Large intestine (tissue), 3 donors: ENCODE results near the gene THY1. TPM values are rescaled to one million over a fixed set of nuclear protein-coding genes. Genes with fewer than 3 reads are reported as not detected.
"Not testable (repeated sequence)": the region's sequence is repeated elsewhere in the genome, so short reads cannot be mapped to it uniquely, and the experiment has no call there.

Experiments
- DNase-seq, 2 donors: peaks; one replicate each; pipeline versions ENCODE4 v3.0.0 to v3.0.0-alpha.2; 2013
- H3K27ac ChIP-seq: one replicate; pipeline ENCODE4 v1.5.1; 2013; ENCODE audit warnings: low read length
- H3K27me3 ChIP-seq: 2 replicates; pipeline ENCODE4 v1.6.1; 2013; ENCODE audit warnings: low read length; ENCODE audit not compliant: control insufficient read depth, insufficient read depth
- H3K36me3 ChIP-seq: 2 replicates; pipeline ENCODE4 v1.6.1; 2013; ENCODE audit warnings: low read length; ENCODE audit not compliant: control insufficient read depth, insufficient read depth
- H3K4me1 ChIP-seq: one replicate; pipeline ENCODE4 v1.6.1; 2013; ENCODE audit warnings: low read length; ENCODE audit not compliant: control insufficient read depth, insufficient read depth
- H3K4me3 ChIP-seq: one replicate; pipeline ENCODE4 v1.5.1; 2013; ENCODE audit warnings: low read length
- H3K9me3 ChIP-seq: one replicate; pipeline ENCODE4 v1.6.1; 2013; ENCODE audit warnings: mild to moderate bottlenecking, low read depth, low read length, moderate library complexity; ENCODE audit not compliant: control insufficient read depth
- WGBS: methylation state at CpG from one replicate; pipeline ENCODE4 v1.1.5; 2013; ENCODE audit warnings: low lambda C conversion rate; ENCODE audit not compliant: insufficient coverage; 5-methylcytosine and 5-hydroxymethylcytosine counted together
- polyA plus RNA-seq: library from polyadenylated mRNA; unstranded; fragments of 120-200 nt; gene quantifications from one replicate; pipeline ENCODE4 v1.2.1, GENCODE V29; 2013

Gene THY1
- polyA plus RNA-seq, 1 donor, result 44.4 TPM

DNA sequence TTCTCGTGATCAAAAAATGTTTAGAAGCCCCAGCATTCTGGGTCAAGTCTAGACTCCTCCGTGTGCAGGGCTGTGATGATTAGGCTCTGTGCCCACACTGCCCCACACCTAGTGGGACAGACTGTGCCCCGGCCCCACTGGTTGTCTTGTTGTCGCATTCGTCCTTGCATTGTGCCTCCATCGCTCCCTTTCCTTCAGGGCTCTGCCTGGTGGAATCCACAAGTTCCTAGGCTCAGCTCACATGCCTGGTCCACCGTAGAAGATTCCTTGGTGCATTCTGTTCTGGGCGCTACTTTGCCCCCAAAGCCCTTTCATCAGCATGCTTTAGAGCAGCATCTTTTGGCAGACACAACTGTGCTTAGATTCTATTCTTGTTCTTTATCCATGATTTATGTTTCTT, 23.5 kb upstream of the THY1 start:
- Histone ChIP-seq H3K27me3 (no peaks in the 10 kb centered on the region), H3K4me1 (no peaks in the 10 kb centered on the region), H3K27ac (no peak overlapping the region), H3K9me3 (no peaks in the 10 kb centered on the region), H3K4me3 (no peak overlapping the region), H3K36me3 (no peaks in the 10 kb centered on the region)
- no peak for DNase-seq
- 100% methylated on average over 1 of the region's 8 CpGs for WGBS

DNA sequence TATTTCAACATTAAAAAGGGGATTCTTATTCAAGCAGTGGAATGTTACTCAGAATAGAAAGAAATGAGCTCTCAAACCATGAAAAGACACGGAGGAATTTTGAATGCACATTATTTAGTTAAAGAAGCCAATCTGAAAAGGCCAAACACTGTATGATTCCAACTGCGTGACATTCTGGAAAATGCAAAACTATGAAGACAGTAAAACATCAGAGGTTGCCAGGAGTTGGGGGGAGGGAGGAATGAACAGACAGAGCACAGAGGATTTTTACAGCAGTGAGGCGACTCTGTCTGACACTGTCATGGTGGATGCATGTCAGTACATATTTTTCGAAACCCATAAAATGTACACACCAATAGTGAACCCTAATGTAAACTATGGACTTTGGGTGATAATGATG, 22.9 kb upstream of the THY1 start:
- peak in 1 of 2 donors; percentile 32 for DNase-seq
- Histone ChIP-seq H3K9me3 (no peaks in the 10 kb centered on the region), H3K36me3 (no peaks in the 10 kb centered on the region), H3K27ac (no peak overlapping the region), H3K4me3 (no peak overlapping the region), H3K4me1 (no peaks in the 10 kb centered on the region), H3K27me3 (no peaks in the 10 kb centered on the region)
- WGBS, result 94% methylated on average over 2 of the region's 4 CpGs

DNA sequence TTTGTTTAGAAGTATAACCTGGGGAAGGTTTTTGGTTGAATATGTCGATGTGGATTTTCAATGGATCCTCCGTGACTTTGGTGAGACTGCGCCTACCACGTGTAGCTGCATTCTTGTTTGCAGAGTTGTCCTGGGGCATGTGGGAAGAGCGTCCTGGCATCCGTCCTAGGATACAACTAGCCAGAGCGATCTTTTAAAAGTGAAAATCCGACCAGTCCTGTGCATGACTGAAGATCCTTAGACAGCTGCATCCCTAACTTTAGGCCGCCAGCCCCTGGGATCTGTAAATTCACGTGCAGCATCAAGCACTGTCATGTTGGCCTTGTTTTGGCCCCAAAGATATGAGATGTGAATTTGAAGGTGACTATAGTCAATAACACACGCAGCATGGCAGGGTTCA, 22.4 kb upstream of the THY1 start:
- WGBS, result 100% methylated on average over 1 of the region's 11 CpGs

DNA sequence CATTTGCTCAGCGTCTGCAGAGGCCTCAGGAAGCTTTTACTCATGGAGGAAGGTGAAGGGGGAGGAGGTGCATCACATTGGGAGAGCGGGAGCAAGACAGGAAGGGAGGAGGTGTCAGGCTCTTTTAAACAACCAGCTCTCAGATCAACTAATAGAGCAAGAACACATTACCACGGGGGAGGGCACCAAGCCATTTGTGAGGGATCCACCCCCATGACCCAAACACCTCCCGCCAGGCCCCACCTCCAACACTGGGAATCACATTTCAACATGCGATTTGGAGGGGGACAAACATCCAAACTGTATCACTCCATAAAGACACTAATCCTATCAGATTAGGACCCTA, 18.9 kb upstream of the THY1 start:
- no peaks in the 10 kb centered on the region for H3K9me3 ChIP-seq
- WGBS, result no CpG with 5 or more reads among the region's 5 CpGs
- DNase-seq, result no peak
- H3K4me3 ChIP-seq, result no peak overlapping the region
- H3K27ac ChIP-seq, result no peak overlapping the region
- no peaks in the 10 kb centered on the region for H3K27me3 ChIP-seq
- H3K36me3 ChIP-seq, result no peaks in the 10 kb centered on the region
- H3K4me1 ChIP-seq, result no peaks in the 10 kb centered on the region

More for the DNA sequence above, 22.4 kb upstream of the THY1 start:
- Histone ChIP-seq H3K27ac (no peak overlapping the region), H3K4me3 (no peak overlapping the region), H3K4me1 (no peaks in the 10 kb centered on the region), H3K9me3 (no peaks in the 10 kb centered on the region), H3K27me3 (no peaks in the 10 kb centered on the region), H3K36me3 (no peaks in the 10 kb centered on the region)
- no peak for DNase-seq

DNA sequence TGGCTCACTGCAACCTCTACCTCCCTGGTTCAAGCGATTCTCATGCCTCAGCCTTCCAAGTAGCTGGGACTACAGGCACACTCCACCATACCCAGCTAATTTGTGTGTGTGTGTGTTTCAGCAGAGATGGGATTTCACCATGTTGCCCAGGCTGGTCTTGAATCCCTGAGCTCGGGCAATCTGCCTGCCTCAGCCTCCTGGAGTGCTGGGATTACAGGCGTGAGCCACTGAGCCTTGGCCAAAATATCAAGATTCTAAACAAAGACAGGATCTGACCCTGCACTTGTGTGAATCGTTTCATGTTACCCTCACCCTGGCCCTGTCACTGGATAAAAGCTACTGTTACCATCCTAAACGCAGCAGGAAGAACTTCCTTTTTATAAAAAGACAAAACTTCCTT, 15.6 kb upstream of the THY1 start:
- no peaks in the 10 kb centered on the region for H3K9me3 ChIP-seq
- no peaks in the 10 kb centered on the region for H3K27me3 ChIP-seq
- no peak for DNase-seq
- no CpG with 5 or more reads among the region's 5 CpGs for WGBS
- H3K27ac ChIP-seq, result no peak overlapping the region
- no peak overlapping the region for H3K4me3 ChIP-seq
- no peaks in the 10 kb centered on the region for H3K4me1 ChIP-seq
- no peaks in the 10 kb centered on the region for H3K36me3 ChIP-seq

DNA sequence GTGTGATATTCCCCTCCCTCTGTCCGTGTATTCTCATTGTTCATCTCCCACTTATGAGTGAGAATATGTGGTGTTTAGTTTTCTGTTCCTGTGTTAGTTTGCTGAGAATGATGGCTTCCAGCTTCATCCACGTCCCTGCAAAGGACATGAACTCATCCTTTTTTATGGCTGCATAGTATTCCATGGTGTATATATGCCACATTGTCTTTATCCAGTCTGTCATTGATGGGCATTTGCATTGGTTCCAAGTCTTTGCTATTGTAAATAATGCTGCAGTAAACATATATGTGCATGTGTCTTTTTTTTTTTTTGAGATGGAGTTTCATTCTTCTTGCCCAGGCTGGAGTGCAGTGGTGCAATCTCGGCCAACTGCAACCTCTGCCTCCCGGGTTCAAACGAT, 14.5 kb upstream of the THY1 start:
- not testable (repeated sequence) for H3K27ac ChIP-seq, DNase-seq, H3K4me1 ChIP-seq, H3K9me3 ChIP-seq, H3K36me3 ChIP-seq, H3K27me3 ChIP-seq, H3K4me3 ChIP-seq
- WGBS, result 100% methylated on average over 1 of the region's 5 CpGs

DNA sequence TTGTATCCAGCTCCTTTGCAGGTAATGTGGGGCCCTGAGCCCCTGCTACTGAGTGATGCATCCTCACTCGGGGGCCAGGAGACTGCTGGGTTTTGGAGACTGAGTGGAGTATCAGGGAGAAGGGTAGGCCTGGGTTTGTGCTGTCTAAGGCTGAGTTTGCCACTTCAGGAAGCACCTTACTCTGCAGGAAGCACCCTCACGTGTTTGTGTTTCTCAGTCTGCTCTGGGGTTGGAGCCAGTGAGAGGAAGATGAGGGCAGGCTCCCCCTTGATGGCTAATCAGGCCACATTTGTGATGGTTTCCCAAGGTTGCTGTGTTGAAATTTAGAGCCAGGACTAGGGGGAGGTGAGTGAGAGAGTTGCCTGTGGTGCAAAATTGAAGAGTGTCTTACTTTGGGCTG, 13.7 kb upstream of the THY1 start:
- Histone ChIP-seq H3K4me3 (no peak overlapping the region), H3K27me3 (peaks cover 6% of the 10 kb centered on the region), H3K36me3 (no peaks in the 10 kb centered on the region), H3K27ac (no peak overlapping the region), H3K4me1 (no peaks in the 10 kb centered on the region), H3K9me3 (no peaks in the 10 kb centered on the region)
- no CpG with 5 or more reads among the region's 2 CpGs for WGBS
- no peak for DNase-seq

DNA sequence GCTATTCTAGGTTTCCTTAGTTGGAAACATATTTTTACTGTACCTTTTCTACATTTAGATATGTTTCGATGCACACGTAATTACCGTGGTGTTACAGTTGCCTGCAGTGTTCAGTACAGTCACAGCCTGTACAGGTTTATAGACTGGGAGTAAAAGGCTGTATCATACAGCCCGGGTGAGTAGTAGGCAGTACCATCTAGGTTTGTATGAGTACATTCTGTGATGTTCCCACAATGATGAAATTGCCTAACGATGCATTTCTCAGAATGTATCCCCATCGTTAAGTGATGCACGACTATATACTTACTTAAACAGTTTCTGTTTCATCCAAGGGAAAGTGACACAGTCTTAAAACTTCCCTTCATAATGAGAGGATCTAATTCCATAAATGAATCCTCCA, 13.1 kb upstream of the THY1 start:
- no peak overlapping the region for H3K4me3 ChIP-seq
- H3K9me3 ChIP-seq, result no peaks in the 10 kb centered on the region
- DNase-seq, result no peak
- H3K27ac ChIP-seq, result no peak overlapping the region
- H3K27me3 ChIP-seq, result peaks cover 6% of the 10 kb centered on the region
- WGBS, result no CpG with 5 or more reads among the region's 7 CpGs
- no peaks in the 10 kb centered on the region for H3K36me3 ChIP-seq
- H3K4me1 ChIP-seq, result no peaks in the 10 kb centered on the region

DNA sequence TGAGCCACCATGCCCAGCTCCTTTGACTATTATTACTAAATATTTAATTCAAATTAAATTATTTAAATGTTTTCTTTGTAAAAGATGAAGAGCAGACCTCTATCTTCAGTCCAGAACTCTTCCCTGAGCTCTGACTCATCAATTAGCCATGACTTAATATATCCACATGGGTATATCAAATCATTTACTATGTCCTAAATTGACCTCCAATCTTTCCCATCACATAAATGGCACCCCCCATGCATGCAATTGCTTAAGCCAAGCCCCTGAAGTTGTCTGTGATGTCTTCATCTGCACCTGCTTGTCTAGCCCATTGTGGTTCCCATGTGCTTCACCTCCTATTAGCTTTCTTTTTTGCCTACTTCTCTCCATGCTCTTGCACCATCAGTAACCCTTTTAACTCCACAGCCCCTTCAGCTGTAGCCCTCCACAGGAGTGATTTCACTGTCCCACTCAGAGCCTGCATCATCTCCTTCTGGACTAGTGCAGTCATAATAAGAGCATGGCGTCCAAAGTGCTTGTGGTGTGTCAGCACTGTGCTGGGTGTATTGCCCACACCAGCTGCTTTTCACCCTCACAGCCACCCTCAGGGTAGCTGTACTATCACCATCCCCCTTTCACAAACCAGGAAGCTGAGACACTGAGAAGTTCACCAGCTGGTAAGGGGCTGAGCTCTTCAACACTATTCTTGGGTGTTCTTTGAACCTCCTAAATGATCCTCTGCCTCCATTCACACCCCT, 11.8 kb upstream of the THY1 start:
- no CpG with 5 or more reads among the region's 1 CpG for WGBS
- H3K36me3 ChIP-seq, result no peaks in the 10 kb centered on the region
- no peak for DNase-seq
- no peaks in the 10 kb centered on the region for H3K9me3 ChIP-seq
- H3K27ac ChIP-seq, result no peak overlapping the region
- peaks cover 8% of the 10 kb centered on the region for H3K27me3 ChIP-seq
- H3K4me1 ChIP-seq, result no peaks in the 10 kb centered on the region
- H3K4me3 ChIP-seq, result no peak overlapping the region

DNA sequence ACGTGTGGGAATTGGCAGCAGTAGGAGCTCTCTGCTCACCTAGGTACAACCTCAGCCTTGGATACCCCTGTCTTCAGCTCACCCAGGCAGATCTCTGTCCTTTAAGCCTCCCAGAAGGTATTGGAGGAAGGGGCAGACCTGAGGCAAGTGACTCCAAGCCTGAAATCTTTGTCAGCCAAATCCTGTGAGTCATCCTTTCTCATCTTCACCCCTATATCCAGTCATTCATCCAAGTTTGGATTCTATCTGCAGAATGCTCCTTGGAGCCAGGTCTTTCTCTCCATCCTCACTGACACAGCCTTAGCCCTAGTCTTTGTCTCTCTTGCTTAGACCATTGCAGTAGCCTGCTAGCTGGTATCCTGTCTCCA, 10.4 kb upstream of the THY1 start:
- WGBS, result no CpG with 5 or more reads among the region's 1 CpG
- Histone ChIP-seq H3K36me3 (no peaks in the 10 kb centered on the region), H3K27me3 (peaks cover 10% of the 10 kb centered on the region), H3K4me1 (no peaks in the 10 kb centered on the region), H3K27ac (peak overlapping the region; percentile 27), H3K9me3 (no peaks in the 10 kb centered on the region), H3K4me3 (no peak overlapping the region)
- no peak for DNase-seq
